Measurements from ENCODE around the gene ATP9A.
"Not testable (repeated sequence)": the region's sequence is repeated elsewhere in the genome, so short reads cannot be mapped to it uniquely, and the experiment has no call there.

- not testable (repeated sequence) for TF ChIP-seq POLR2AphosphoS5, POLR2A, SPI1, TAF1 (IDR thresholded peaks at IDR 0.05; ENCODE audit: low read depth, low read length)
Measured at GRCh38 chr20:51643810-51644209, 124.4 kb downstream of the ATP9A start.
